NB4 (cell line): ENCODE measurements around the gene CXCL16.

ENCODE experiments used
- DNase-seq: peaks from one replicate; pipeline ENCODE4 v3.0.0; 2010; ENCODE audit warnings: low read depth
- H3K4me3 ChIP-seq: one replicate; pipeline ENCODE4 v1.5.1; 2011; ENCODE audit warnings: mild to moderate bottlenecking, low read depth, low read length, moderate library complexity
- MYC ChIP-seq: IDR thresholded peaks from 2 replicates; pipeline ENCODE4 v1.6.1; 2011; ENCODE audit warnings: low read depth, low read length
- POLR2A ChIP-seq: IDR thresholded peaks from 2 replicates; pipeline ENCODE4 v1.6.1; 2011; ENCODE audit warnings: mild to moderate bottlenecking; ENCODE audit not compliant: insufficient read length; ENCODE audit errors: extremely low read depth
- TF ChIP-seq, protein P1 (sequence below): IDR thresholded peaks from 2 replicates; pipeline ENCODE4 v1.6.1; 2011; ENCODE audit warnings: low read depth, low read length
- TF ChIP-seq, protein P2 (sequence below): IDR thresholded peaks from one replicate; pipeline ENCODE4 v1.5.1; 2012; ENCODE audit warnings: low read depth, low read length

CXCL16 gene

DNA sequence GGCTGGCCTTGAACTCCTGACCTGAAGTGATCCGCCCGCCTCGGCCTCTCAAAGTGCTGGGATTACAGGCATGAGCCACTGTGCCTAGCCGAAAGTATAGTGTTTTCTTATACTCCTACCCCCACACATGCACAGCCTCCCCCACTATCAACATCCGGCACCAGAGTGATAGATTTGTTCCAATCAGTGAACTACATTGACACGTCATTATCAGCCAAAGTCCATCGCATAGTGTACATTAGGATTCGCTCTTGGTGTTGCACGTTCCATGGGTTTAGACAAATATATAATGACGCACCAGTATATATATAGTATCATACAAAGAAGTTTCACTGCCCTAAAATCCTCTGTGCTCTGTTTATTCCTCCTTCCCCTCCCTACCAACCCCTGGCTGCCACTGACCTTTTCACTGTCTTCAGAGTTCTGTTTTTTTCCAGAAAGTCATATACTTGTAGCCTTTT lies 20.1 kb upstream of the CXCL16 start:
- TF ChIP-seq, protein P1, sequence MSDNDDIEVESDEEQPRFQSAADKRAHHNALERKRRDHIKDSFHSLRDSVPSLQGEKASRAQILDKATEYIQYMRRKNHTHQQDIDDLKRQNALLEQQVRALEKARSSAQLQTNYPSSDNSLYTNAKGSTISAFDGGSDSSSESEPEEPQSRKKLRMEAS, result no peak
- TF ChIP-seq, protein P2, sequence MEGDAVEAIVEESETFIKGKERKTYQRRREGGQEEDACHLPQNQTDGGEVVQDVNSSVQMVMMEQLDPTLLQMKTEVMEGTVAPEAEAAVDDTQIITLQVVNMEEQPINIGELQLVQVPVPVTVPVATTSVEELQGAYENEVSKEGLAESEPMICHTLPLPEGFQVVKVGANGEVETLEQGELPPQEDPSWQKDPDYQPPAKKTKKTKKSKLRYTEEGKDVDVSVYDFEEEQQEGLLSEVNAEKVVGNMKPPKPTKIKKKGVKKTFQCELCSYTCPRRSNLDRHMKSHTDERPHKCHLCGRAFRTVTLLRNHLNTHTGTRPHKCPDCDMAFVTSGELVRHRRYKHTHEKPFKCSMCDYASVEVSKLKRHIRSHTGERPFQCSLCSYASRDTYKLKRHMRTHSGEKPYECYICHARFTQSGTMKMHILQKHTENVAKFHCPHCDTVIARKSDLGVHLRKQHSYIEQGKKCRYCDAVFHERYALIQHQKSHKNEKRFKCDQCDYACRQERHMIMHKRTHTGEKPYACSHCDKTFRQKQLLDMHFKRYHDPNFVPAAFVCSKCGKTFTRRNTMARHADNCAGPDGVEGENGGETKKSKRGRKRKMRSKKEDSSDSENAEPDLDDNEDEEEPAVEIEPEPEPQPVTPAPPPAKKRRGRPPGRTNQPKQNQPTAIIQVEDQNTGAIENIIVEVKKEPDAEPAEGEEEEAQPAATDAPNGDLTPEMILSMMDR, result no peak
- TF ChIP-seq MYC, result no peak
- no peak for TF ChIP-seq POLR2A
- no peak for DNase-seq
- H3K4me3 ChIP-seq, result no peak overlapping the region

GRCh38 chr17:4753392-4753791 lies 13.7 kb upstream of the CXCL16 start:
- no peak for DNase-seq
- TF ChIP-seq, protein P1, result no peak
- TF ChIP-seq, protein P2, result no peak
- TF ChIP-seq MYC (no peak), POLR2A (no peak)
- H3K4me3 ChIP-seq, result no peak overlapping the region

DNA sequence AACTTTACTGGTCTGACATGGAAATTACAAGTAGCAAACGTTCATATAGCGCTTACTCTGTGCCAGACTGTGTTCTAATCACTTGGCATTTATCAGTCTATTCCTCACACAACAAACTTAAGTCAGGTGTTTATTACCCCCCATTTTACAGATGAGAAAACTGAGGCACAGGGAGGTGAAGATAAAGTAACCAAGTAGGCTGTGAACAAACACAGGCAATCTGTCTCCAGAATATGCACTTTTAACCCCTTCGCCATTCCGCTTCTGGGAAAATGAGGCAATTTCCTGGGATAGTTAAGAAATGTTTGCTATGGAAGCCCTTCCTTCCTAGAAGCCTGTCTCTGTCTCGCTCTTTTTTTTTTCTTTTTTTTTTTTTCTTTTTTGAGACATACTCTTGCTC lies 12.2 kb upstream of the CXCL16 start:
- TF ChIP-seq, protein P1, result no peak
- no peak for TF ChIP-seq MYC
- no peak for TF ChIP-seq POLR2A
- TF ChIP-seq, protein P2, result no peak
- DNase-seq, result no peak
- H3K4me3 ChIP-seq, result no peak overlapping the region

DNA sequence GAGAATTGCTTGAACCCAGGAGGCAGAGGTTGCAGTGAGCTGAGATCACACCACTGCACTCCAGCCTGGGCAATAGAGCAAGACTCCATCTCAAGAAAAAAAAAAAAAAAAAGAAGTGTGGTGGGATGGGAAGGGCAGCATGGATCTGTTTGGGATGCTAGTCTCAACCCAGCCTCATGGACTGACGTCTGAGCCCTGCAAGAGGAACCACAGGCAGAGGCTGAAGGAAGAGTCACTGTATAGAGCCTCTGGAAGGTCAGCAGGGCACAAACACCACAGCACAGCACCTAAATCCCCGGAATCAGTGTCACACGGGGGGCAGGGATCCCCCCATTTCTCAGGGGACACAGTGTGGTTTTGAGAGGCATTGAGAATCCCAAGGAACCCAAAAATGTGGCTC lies 10.9 kb upstream of the CXCL16 start:
- TF ChIP-seq MYC, result no peak
- TF ChIP-seq, protein P1, result no peak
- TF ChIP-seq POLR2A, result no peak
- TF ChIP-seq, protein P2, result no peak
- no peak for DNase-seq

GRCh38 chr17:4748686-4749085 lies 9.0 kb upstream of the CXCL16 start:
- no peak for TF ChIP-seq MYC
- TF ChIP-seq, protein P2, result no peak
- TF ChIP-seq POLR2A, result no peak
- TF ChIP-seq, protein P1, result no peak
- no peak for DNase-seq
- no peak overlapping the region for H3K4me3 ChIP-seq

More for the DNA sequence above, 10.9 kb upstream of the CXCL16 start:
- H3K4me3 ChIP-seq, result no peak overlapping the region

GRCh38 chr17:4747847-4748246 lies 8.1 kb upstream of the CXCL16 start:
- no peak overlapping the region for H3K4me3 ChIP-seq
- TF ChIP-seq MYC (no peak), POLR2A (no peak)
- TF ChIP-seq, protein P1, result no peak
- TF ChIP-seq, protein P2, result no peak
- DNase-seq, result no peak
